ENCODE data around the gene NAT16. TPM values are rescaled to one million over a fixed set of nuclear protein-coding genes. Genes with fewer than 3 reads are reported as not detected.

NAT16 gene
- total and polyA plus RNA-seq, 2 of the 13 experiments (the other 11 are each of a cell fraction or from before 2014, with no cell fraction given) = 0.04 TPM; not detected in 1

DNA sequence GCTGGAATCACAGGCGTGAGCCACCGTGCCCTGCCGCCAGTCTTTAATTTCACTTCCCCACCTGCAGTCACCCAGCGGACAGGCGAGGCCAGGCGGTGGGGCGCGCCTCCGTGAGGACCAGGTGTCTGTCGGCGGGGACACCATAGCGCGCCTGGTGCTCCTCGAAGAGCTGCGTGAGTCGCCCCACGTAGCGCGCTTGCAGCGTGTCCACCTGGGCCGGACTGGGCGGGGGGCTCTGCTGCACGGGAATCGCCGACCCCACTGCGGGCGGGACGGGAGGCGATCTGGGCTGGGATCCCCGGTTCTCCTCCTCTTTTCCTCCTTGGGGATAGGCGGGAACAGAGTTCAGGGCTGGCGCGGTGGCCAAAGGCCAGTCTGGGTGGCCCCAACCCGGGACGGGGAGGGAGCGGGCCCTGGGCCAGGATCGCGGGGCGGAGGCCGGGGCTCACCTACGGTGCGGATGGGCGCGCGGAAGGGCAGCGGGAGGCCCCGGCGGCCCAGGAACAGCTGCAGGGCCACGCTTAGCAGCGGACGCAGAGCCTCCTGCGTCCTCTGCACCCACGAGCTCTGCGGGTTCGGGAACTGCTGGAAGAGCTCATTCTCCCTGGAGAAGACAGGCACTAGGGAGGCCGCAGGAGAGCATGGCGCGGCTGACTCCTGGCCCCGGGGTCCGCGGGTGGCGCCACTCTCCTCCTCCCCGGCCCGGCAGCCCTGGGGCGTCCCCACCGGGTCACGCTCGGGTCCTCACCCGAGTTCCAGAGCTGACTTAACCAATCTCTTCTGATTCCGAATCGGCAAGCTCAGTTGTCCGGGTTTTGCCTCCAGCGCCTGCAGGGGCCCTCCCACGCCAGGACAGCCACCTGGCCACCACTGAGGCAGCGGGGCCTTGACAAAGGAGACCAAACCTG is 21.9 kb upstream of the NAT16 start (continued):
- TF ChIP-seq USF2 (IDR thresholded peaks at IDR 0.05; ENCODE audit: low read depth, low read length) (no peak), USF2 (CRISPR knock-in tag; IDR thresholded peaks at IDR 0.05; ENCODE audit: borderline replicate concordance) (no peak), PBX3 (CRISPR knock-in tag; IDR thresholded peaks at IDR 0.05; ENCODE audit: borderline replicate concordance) (no peak), MTF1 (CRISPR knock-in tag; IDR thresholded peaks at IDR 0.05) (no peak), ZNF644 (CRISPR knock-in tag; IDR thresholded peaks at IDR 0.05; ENCODE audit: low read depth) (no peak), TFDP1 (CRISPR knock-in tag; IDR thresholded peaks at IDR 0.05; ENCODE audit: borderline replicate concordance) (peak; percentile 57; the same call in 1 of the 2 replicates), RAD21 (CRISPR knock-in tag; IDR thresholded peaks at IDR 0.05) (0 out of 2 replicates have a peak, but pooled peaks have one; percentile 31), TBL1XR1 (IDR thresholded peaks at IDR 0.05; ENCODE audit: borderline replicate concordance, low read length, partially characterized antibody) (no peak), LRRFIP1 (CRISPR knock-in tag; conservative IDR thresholded peaks at IDR 0.05) (no peak), GABPA (IDR thresholded peaks at IDR 0.05; ENCODE audit: low read depth, low read length) (no peak), GABPA (CRISPR knock-in tag; IDR thresholded peaks at IDR 0.05; ENCODE audit: low read depth) (no peak), ZKSCAN1 (IDR thresholded peaks at IDR 0.05; ENCODE audit: low read length) (no peak), ZNF562 (CRISPR knock-in tag; IDR thresholded peaks at IDR 0.05; ENCODE audit: borderline replicate concordance) (no peak), ZMYM3 (CRISPR knock-in tag; IDR thresholded peaks at IDR 0.05) (no peak; the same call in 1 of the 2 replicates), CENPT (CRISPR knock-in tag; IDR thresholded peaks at IDR 0.05; ENCODE audit: low read depth) (0 out of 2 replicates have a peak, but pooled peaks have one; percentile 38), MEIS1 (CRISPR knock-in tag; IDR thresholded peaks at IDR 0.05; ENCODE audit: borderline replicate concordance) (no peak)
- TF ChIP-seq, protein P1, sequence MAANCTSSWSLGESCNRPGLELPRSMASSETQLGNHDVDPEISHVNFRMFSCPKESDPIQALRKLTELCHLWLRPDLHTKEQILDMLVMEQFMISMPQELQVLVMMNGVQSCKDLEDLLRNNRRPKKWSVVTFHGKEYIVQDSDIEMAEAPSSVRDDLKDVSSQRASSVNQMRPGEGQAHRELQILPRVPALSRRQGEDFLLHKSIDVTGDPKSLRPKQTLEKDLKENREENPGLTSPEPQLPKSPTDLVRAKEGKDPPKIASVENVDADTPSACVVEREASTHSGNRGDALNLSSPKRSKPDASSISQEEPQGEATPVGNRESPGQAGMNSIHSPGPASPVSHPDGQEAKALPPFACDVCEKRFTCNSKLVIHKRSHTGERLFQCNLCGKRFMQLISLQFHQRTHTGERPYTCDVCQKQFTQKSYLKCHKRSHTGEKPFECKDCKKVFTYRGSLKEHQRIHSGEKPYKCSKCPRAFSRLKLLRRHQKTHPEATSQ (CRISPR knock-in tag; IDR thresholded peaks at IDR 0.05; ENCODE audit: borderline replicate concordance) = no peak
